GM19452 (cell line): ENCODE results near the gene RABL3.
"Not testable (repeated sequence)": the region's sequence is repeated elsewhere in the genome, so short reads cannot be mapped to it uniquely, and the experiment has no call there.

Experiments
- ATAC-seq: cut with Tn5 transposase; IDR thresholded peaks from one replicate; pipeline ENCODE4 v1.9.1; 2021; ENCODE audit not compliant: unreplicated experiment

The RABL3 gene

DNA sequence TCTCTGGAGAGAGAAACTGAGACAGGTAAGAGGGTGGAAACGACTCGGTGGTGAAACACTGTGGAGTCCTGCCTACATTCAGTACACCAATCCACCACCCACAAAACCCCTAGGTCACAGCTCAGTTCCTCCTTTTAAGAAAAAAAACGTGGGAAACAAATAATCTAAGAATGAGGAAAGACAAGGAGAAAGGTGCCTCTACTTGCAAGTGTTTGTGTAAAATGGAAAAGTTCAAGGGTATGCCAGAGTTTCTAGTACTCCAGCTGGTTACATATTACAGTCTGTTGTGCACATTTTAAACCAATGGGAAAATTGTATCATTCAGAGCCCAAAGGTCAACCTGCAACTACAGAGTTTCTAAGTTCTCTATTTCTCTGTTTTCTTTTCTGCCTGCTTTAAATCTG, 92.5 kb downstream of the RABL3 start:
- no peak for ATAC-seq

DNA sequence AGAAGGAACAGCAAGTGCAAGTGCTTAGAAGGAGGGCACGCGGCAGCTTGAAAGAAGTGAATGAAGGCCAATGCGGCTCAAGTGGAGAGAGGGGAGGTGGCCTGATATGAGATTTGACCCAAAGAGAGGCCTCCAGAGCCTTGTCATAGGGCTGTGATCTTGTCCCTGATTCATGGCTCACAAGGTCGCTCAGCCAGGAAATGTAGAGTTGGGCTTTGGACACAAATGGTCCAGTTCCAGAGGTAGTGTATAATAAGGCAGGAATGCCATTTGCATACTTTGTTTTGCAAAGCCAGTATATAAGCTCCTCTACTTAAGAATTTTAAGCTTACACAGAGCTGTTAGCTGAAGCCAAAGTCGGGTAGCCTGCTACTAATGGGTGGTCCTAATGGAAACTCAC, 94.0 kb downstream of the RABL3 start:
- ATAC-seq, result no peak

GRCh38 chr3:120646771-120647432, 95.4 kb downstream of the RABL3 start:
- no peak for ATAC-seq

DNA sequence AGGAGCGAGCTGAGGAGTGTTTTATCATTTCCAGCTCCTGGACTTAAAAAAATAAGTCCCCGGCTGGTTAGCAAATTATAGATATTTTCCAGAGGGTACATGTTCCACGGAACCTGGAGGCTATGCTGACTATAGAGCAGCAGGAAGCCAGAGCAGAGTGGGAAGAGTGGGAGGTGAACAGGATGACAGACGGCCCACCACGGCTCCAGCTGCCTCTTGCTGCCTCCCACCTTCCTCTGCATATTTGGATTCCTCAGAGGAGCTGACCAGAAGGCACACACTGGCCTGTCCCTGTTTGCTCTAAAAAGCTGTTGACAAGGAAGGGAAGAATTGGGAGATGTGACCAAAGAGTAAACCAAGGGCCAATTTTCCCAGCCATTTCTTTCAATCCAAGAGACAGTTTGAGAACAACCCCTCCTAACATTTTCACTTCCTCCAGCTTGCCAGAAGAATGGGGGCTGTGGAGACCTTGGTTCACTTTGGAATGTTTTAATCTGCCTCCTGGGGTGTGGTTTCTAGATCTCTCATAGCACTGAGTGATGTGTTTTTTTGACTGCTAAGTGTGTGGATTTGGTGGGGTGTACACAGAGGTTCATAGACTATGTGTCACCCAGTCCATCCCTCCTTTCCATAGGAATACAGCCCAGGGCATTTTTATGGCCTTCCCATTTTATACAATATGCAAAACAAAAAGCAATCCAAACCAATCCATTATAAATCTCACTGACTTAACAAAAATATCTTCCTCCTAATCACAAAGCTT, 97.1 kb downstream of the RABL3 start:
- ATAC-seq, result no peak

GRCh38 chr3:120642368-120642948, 99.9 kb downstream of the RABL3 start:
- ATAC-seq, result no peak

DNA sequence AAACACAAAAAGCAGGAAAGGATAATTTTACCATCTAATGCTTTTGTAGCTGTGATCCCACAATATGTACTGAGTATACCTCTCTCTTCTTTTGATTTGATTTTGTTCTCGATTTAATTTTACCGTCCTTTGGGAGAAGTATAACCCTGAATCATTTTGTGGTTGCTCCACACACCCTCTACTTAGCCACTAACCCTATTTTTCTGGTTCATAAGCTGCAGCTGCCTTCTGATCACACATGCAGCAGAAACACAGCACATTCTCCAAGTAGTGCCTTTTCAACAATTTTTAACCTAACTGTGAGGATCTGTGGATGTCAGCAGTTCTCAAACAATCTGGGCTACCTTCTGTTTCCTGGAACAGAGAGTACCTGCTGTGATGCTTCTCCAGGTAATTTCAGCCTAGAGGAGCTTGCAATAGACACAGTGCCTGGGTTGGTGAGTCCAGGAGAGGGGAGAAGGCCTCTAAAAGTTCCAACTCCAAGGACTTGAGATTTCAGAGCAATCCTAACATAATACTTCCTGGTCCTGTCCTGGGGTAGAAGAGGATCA, 100.5 kb downstream of the RABL3 start:
- ATAC-seq, result no peak

- ATAC-seq, result no peak
Observed at GRCh38 chr3:120640231-120640630, 102.1 kb downstream of the RABL3 start.

GRCh38 chr3:120638820-120639219, 103.5 kb downstream of the RABL3 start:
- ATAC-seq, result not testable (repeated sequence)

GRCh38 chr3:120637851-120638559, 104.3 kb downstream of the RABL3 start:
- no peak for ATAC-seq

DNA sequence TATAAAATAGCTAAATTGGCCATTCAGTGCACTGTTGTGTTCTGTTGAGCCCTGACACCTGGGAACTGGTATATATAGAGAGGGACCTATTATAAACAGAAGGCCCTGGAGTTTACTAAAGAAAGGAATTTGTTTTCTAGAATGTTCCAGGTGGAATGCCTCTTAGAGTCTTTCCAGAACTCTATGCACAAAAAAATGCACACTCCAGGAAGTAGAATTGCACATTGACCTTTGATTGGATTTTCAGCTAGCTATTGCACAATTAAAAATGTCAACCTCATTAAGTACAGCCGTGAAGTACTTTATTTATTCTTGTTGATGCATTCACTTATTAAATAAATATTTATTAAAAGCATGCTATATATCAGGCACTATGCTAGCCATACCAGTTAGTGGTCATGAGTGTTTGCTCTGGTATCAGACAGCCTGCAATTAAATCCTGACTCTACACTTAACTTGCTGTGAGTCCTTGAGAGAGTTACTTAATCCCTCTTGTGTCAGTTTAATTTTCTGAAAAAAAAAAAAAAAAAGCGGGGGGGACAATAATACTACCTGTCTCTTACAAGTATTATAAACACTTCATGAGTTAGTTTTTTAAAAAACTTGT, 105.4 kb downstream of the RABL3 start:
- ATAC-seq, result no peak
